Neural cell (in vitro differentiated cells): ENCODE data around the gene TGM5. TPM values are rescaled to one million over a fixed set of nuclear protein-coding genes. Genes with fewer than 3 reads are reported as not detected.

ENCODE experiments used
- H2AFZ ChIP-seq: fragments of 200-600, 300-800 bp; sonication (generic), shearing (Covaris generic); 2 replicates; pipeline ENCODE4 v1.6.0; 2014; ENCODE audit warnings: low read depth, mild to moderate bottlenecking, antibody characterized with exemption, low read length, moderate library complexity
- H3F3A ChIP-seq: fragments of 200-600 bp; shearing (Covaris generic); 2 replicates; pipeline ENCODE4 v1.6.1; 2016; ENCODE audit warnings: mild to moderate bottlenecking, moderate library complexity, mixed read lengths, antibody characterized with exemption, low read length; ENCODE audit not compliant: insufficient read depth, poor library complexity, severe bottlenecking
- H3K27ac ChIP-seq: fragments of 200-600, 300-800 bp; sonication (generic), shearing (Covaris generic); 2 replicates; pipeline ENCODE4 v1.5.1; 2014; ENCODE audit warnings: mild to moderate bottlenecking, low read length, moderate library complexity
- H3K27me3 ChIP-seq: fragments of 300-800, 200-600 bp; sonication (generic), shearing (Covaris generic); 2 replicates; pipeline ENCODE4 v1.6.0; 2014; ENCODE audit warnings: mild to moderate bottlenecking, low read depth, low read length, moderate library complexity; ENCODE audit not compliant: insufficient read depth
- H3K36me3 ChIP-seq: fragments of 300-800, 200-600 bp; sonication (generic), shearing (Covaris generic); 2 replicates; pipeline ENCODE4 v1.5.1; 2014; ENCODE audit warnings: mild to moderate bottlenecking, antibody characterized with exemption, low read length, moderate library complexity; ENCODE audit not compliant: insufficient read depth
- H3K4me2 ChIP-seq: fragments of 300-800, 200-600 bp; sonication (generic), shearing (Covaris generic); 2 replicates; pipeline ENCODE4 v1.6.0; 2014; ENCODE audit warnings: mild to moderate bottlenecking, low read length
- H3K4me3 ChIP-seq: fragments of 300-800, 200-600 bp; sonication (generic), shearing (Covaris generic); 2 replicates; pipeline ENCODE4 v1.5.1; 2014; ENCODE audit warnings: mild to moderate bottlenecking, low read length, moderate library complexity
- H3K79me2 ChIP-seq: fragments of 200-600 bp; shearing (Covaris generic); replicated peaks from 2 replicates; pipeline ENCODE4 v1.6.0; 2014; ENCODE audit warnings: mild to moderate bottlenecking, low read length, moderate library complexity; ENCODE audit not compliant: insufficient read depth
- H3K9ac ChIP-seq: fragments of 300-800, 200-600 bp; sonication (generic), shearing (Covaris generic); 2 replicates; pipeline ENCODE4 v1.6.1; 2016; ENCODE audit warnings: mild to moderate bottlenecking, low read length, mixed read lengths
- H3K9me2 ChIP-seq: fragments of 200-600 bp; shearing (Covaris generic); 2 replicates; pipeline ENCODE4 v1.6.1; 2016; ENCODE audit warnings: mild to moderate bottlenecking, low read length, mixed read lengths; ENCODE audit not compliant: insufficient read depth
- H3K9me3 ChIP-seq: fragments of 200-600, 300-800 bp; sonication (generic), shearing (Covaris generic); 2 replicates; pipeline ENCODE4 v1.6.1; 2016; ENCODE audit warnings: mild to moderate bottlenecking, mixed run types, low read length, moderate library complexity, mixed read lengths
- H4K20me1 ChIP-seq: fragments of 200-600 bp; shearing (Covaris generic); 2 replicates; pipeline ENCODE4 v1.6.1; 2016; ENCODE audit warnings: mild to moderate bottlenecking, mixed run types; ENCODE audit not compliant: insufficient read depth
- EP300 ChIP-seq: fragments of 450-650 bp; conservative IDR thresholded peaks from 2 replicates; pipeline ENCODE4 v1.6.1; 2014; ENCODE audit warnings: antibody characterized with exemption, mild to moderate bottlenecking, moderate library complexity; ENCODE audit not compliant: poor library complexity, severe bottlenecking
- EZH2 ChIP-seq: fragments of 200-600, 300-800 bp; shearing (Covaris generic), sonication (generic); IDR thresholded peaks from 2 replicates; pipeline ENCODE4 v1.6.1; 2014; ENCODE audit warnings: antibody characterized with exemption, low read length, borderline replicate concordance, mild to moderate bottlenecking; ENCODE audit not compliant: insufficient read depth, poor library complexity, severe bottlenecking
- MXI1 ChIP-seq: fragments of 450-650 bp; conservative IDR thresholded peaks from 2 replicates; pipeline ENCODE4 v1.6.1; 2014; ENCODE audit warnings: antibody characterized with exemption, mild to moderate bottlenecking; ENCODE audit not compliant: poor library complexity, severe bottlenecking
- POLR2AphosphoS5 ChIP-seq: IDR thresholded peaks from 2 replicates; pipeline ENCODE4 v1.6.1; 2012
- RAD21 ChIP-seq: fragments of 450-650 bp; conservative IDR thresholded peaks from 2 replicates; pipeline ENCODE4 v1.6.1; 2014; ENCODE audit warnings: antibody characterized with exemption, mild to moderate bottlenecking, moderate library complexity
- SMC3 ChIP-seq: fragments of 450-650 bp; conservative IDR thresholded peaks from 2 replicates; pipeline ENCODE4 v1.6.1; 2014; ENCODE audit warnings: antibody characterized with exemption, mild to moderate bottlenecking, moderate library complexity; ENCODE audit not compliant: poor library complexity
- TAF1 ChIP-seq: IDR thresholded peaks from 2 replicates; pipeline ENCODE4 v1.6.1; 2012; ENCODE audit warnings: low read depth
- polyA plus RNA-seq: library from polyadenylated mRNA; depleted of rRNA; stranded (reverse); fragments of >200 nt; gene quantifications from 2 replicates; pipeline ENCODE4 v1.2.3, GENCODE V29; 2014
- TF ChIP-seq, protein P1 (sequence below): IDR thresholded peaks from 2 replicates; pipeline ENCODE4 v1.6.1; 2012; ENCODE audit warnings: borderline replicate concordance
- TF ChIP-seq, protein P2 (sequence below): fragments of 450-650 bp; IDR thresholded peaks from 2 replicates; pipeline ENCODE4 v1.5.1; 2014; ENCODE audit warnings: antibody characterized with exemption, mild to moderate bottlenecking, moderate library complexity; ENCODE audit not compliant: poor library complexity, severe bottlenecking

The TGM5 gene
- polyA plus RNA-seq, 1 donor from 2014 or later, result not detected

DNA sequence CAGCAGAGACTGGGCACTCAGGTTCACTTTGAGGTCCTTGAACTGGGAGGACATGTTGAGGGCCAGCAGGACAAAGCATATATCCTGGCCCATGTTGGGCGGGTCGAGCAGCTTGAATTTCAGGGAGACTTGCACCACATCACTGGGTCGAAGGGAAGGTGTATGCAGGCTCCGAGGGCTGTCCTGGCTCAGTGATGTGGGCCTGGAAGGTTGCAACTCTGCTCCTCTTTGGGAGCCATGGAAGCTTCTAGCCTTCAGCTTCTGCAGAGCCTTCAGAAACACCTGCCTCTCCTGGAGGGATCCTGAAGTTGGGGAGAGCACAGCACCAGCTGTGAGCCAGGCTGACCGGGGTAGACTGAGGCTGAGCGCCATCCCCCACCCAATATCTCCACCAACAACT, 31.2 kb downstream of the TGM5 start:
- no peaks in the 10 kb centered on the region for H3K9me3 ChIP-seq
- no peaks in the 10 kb centered on the region for H3K27me3 ChIP-seq
- H3K79me2 ChIP-seq, result no peaks in the 10 kb centered on the region
- H3K4me3 ChIP-seq, result no peak overlapping the region
- H3K27ac ChIP-seq, result no peak overlapping the region
- no peaks in the 10 kb centered on the region for H3K9me2 ChIP-seq
- no peaks in the 10 kb centered on the region for H3K36me3 ChIP-seq
- no peaks in the 10 kb centered on the region for H4K20me1 ChIP-seq
- H3K9ac ChIP-seq, result no peak overlapping the region
- no peak overlapping the region for H2AFZ ChIP-seq
- no peak overlapping the region for H3K4me2 ChIP-seq
- no peaks in the 10 kb centered on the region for H3F3A ChIP-seq
- TF ChIP-seq TAF1 (no peak), MXI1 (no peak), EZH2 (no peak)

DNA sequence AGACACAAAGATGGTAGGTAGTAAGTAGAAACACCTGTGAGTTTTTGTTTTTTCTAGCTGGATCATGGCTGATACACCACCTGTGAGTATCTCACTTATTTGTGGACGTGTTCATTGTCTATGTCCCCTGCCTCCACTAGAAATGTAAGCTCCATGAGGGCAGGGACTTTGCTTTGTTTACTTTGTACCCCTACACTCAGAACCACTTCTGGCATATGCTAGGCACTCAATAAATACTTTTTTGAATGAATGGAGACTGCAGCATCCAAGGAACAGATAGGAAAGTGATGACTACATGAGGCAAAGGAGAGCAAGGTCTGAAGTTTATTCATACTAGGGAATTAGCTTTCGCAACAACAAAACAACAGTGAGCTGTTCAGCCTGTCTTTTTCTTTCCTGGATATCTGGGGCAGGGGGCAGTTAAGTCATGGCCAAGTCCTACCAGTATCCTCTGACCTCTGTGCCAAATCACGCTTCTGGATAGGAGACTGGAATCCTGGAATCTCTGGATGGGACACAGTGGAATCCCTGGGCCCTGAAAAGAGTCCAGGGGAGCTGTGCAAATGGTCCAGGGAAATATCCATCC, 34.3 kb downstream of the TGM5 start:
- Histone ChIP-seq H3F3A (no peaks in the 10 kb centered on the region), H3K27me3 (no peaks in the 10 kb centered on the region), H3K4me2 (no peak overlapping the region), H2AFZ (no peak overlapping the region), H3K79me2 (no peaks in the 10 kb centered on the region), H3K36me3 (no peaks in the 10 kb centered on the region), H3K27ac (no peak overlapping the region), H3K9me2 (no peaks in the 10 kb centered on the region), H3K9me3 (no peaks in the 10 kb centered on the region), H3K4me3 (no peak overlapping the region), H4K20me1 (no peaks in the 10 kb centered on the region), H3K9ac (no peak overlapping the region)
- TF ChIP-seq EP300 (no peak), POLR2AphosphoS5 (no peak), MXI1 (no peak), RAD21 (no peak), SMC3 (no peak), TAF1 (no peak), EZH2 (no peak)
- TF ChIP-seq, protein P1, sequence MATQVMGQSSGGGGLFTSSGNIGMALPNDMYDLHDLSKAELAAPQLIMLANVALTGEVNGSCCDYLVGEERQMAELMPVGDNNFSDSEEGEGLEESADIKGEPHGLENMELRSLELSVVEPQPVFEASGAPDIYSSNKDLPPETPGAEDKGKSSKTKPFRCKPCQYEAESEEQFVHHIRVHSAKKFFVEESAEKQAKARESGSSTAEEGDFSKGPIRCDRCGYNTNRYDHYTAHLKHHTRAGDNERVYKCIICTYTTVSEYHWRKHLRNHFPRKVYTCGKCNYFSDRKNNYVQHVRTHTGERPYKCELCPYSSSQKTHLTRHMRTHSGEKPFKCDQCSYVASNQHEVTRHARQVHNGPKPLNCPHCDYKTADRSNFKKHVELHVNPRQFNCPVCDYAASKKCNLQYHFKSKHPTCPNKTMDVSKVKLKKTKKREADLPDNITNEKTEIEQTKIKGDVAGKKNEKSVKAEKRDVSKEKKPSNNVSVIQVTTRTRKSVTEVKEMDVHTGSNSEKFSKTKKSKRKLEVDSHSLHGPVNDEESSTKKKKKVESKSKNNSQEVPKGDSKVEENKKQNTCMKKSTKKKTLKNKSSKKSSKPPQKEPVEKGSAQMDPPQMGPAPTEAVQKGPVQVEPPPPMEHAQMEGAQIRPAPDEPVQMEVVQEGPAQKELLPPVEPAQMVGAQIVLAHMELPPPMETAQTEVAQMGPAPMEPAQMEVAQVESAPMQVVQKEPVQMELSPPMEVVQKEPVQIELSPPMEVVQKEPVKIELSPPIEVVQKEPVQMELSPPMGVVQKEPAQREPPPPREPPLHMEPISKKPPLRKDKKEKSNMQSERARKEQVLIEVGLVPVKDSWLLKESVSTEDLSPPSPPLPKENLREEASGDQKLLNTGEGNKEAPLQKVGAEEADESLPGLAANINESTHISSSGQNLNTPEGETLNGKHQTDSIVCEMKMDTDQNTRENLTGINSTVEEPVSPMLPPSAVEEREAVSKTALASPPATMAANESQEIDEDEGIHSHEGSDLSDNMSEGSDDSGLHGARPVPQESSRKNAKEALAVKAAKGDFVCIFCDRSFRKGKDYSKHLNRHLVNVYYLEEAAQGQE, result no peak
- TF ChIP-seq, protein P2, sequence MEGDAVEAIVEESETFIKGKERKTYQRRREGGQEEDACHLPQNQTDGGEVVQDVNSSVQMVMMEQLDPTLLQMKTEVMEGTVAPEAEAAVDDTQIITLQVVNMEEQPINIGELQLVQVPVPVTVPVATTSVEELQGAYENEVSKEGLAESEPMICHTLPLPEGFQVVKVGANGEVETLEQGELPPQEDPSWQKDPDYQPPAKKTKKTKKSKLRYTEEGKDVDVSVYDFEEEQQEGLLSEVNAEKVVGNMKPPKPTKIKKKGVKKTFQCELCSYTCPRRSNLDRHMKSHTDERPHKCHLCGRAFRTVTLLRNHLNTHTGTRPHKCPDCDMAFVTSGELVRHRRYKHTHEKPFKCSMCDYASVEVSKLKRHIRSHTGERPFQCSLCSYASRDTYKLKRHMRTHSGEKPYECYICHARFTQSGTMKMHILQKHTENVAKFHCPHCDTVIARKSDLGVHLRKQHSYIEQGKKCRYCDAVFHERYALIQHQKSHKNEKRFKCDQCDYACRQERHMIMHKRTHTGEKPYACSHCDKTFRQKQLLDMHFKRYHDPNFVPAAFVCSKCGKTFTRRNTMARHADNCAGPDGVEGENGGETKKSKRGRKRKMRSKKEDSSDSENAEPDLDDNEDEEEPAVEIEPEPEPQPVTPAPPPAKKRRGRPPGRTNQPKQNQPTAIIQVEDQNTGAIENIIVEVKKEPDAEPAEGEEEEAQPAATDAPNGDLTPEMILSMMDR, result no peak
